ENCODE results near the gene ADRA2B.

- no peak for TF ChIP-seq POLR2A (IDR thresholded peaks at IDR 0.05; ENCODE audit: low read length)
- TF ChIP-seq GATA1 (IDR thresholded peaks at IDR 0.05; ENCODE audit: low read depth, low read length), result no peak
Observed at GRCh38 chr2:96130483-96130882, 14.1 kb upstream of the ADRA2B start.

All from erythroblast (primary cell).